Panc1 (cell line): ENCODE results near the gene OR10A2. TPM values are rescaled to one million over a fixed set of nuclear protein-coding genes. Genes with fewer than 3 reads are reported as not detected.

ENCODE experiments used
- ATAC-seq: fragments of 200-7000 bp; cut with Tn5 transposase; 2 replicates; pipeline ENCODE4 v1.9.1; 2020; ENCODE audit warnings: mild to moderate bottlenecking, moderate library complexity
- Bru-seq: library from RNA; stranded (reverse); fragments of 400-500 nt; gene quantifications from one replicate; lab custom pipeline; 2021; lab: Mats Ljungman, UMichigan
- BruChase-seq, 2 experiments: library from RNA; stranded (reverse); fragments of 400-500 nt; gene quantifications; one replicate each; lab custom pipeline; 2021; lab: Mats Ljungman, UMichigan
- BruUV-seq: library from RNA; stranded (reverse); fragments of 400-500 nt; replicated peaks from 2 replicates; lab custom pipeline; 2021; lab: Mats Ljungman, UMichigan
- CTCF ChIA-PET: fragments of 300-600 bp; sonication (Branson Sonifier 250); formaldehyde crosslinking; loops from one replicate; lab custom pipeline; 2022; ENCODE audit warnings: antibody characterized with exemption; lab: Charles Lee
- POLR2A ChIA-PET: fragments of 300-600 bp; sonication (Branson Sonifier 250); formaldehyde crosslinking; loops from one replicate; lab custom pipeline; 2022; ENCODE audit warnings: antibody characterized with exemption; lab: Charles Lee
- DNase-seq: peaks from one replicate; pipeline ENCODE4 v3.0.0-alpha.2; 2010; ENCODE audit warnings: low read depth, low spot score
- H3K27ac ChIP-seq: 2 replicates; pipeline ENCODE4 v1.5.1; 2011; ENCODE audit warnings: mild to moderate bottlenecking, low read length, inconsistent platforms
- H3K27me3 ChIP-seq: fragments of 200-500 bp; sonication (Bioruptor generic); 2 replicates; pipeline ENCODE4 v1.6.0; 2014; ENCODE audit warnings: low read length, inconsistent platforms; ENCODE audit not compliant: control insufficient read depth, insufficient read depth
- H3K36me3 ChIP-seq: fragments of 200-500 bp; sonication (Bioruptor generic); 2 replicates; pipeline ENCODE4 v1.5.1; 2014; ENCODE audit warnings: inconsistent platforms, mild to moderate bottlenecking, low read length, moderate library complexity; ENCODE audit not compliant: control insufficient read depth, insufficient read depth
- H3K4me1 ChIP-seq: 2 replicates; pipeline ENCODE4 v1.5.1; 2011; ENCODE audit warnings: inconsistent platforms, mild to moderate bottlenecking, low read length, moderate library complexity; ENCODE audit not compliant: control insufficient read depth, insufficient read depth
- H3K4me3 ChIP-seq, 2 experiments: 2 replicates each; pipeline ENCODE4 v1.5.1; 2011 to 2012; ENCODE audit warnings: low read depth in 2 of 2, low read length in 2 of 2, mild to moderate bottlenecking in 2 of 2, inconsistent platforms in 1 of 2, moderate library complexity in 1 of 2
- H3K9me3 ChIP-seq: fragments of 200-500 bp; sonication (Bioruptor generic); 2 replicates; pipeline ENCODE4 v1.5.1; 2014; ENCODE audit warnings: low read depth, mild to moderate bottlenecking, inconsistent platforms, low read length, moderate library complexity; ENCODE audit not compliant: control insufficient read depth, insufficient read depth
- CTCF ChIP-seq: fragments of 450-650 bp; IDR thresholded peaks from 2 replicates; pipeline ENCODE4 v1.5.1; 2017; ENCODE audit warnings: mild to moderate bottlenecking
- POLR2AphosphoS5 ChIP-seq: IDR thresholded peaks from 2 replicates; pipeline ENCODE4 v1.6.1; 2012; ENCODE audit warnings: mild to moderate bottlenecking, low read depth, low read length, moderate library complexity
- SIN3A ChIP-seq: IDR thresholded peaks from 2 replicates; pipeline ENCODE4 v1.6.1; 2012; ENCODE audit warnings: low read depth, mild to moderate bottlenecking, low read length, moderate library complexity, borderline replicate concordance; ENCODE audit not compliant: insufficient read depth
- TCF7L2 ChIP-seq: IDR thresholded peaks from 2 replicates; pipeline ENCODE4 v1.6.1; 2011; ENCODE audit warnings: mild to moderate bottlenecking, low read depth, low read length, inconsistent platforms
- in situ Hi-C: cut with HindIII; loops from 2 replicates; pipeline ENCODE4 v1.10.0; 2016; ENCODE audit warnings: low sequenced_read_pairs, low pct_unique_long_range_greater_than_20kb
- intact Hi-C: fragments of 100-400 bp; cut with micrococcal nuclease; formaldehyde crosslinking; loops from one replicate; pipeline ENCODE4 v1.10.0; 2022; ENCODE audit not compliant: unreplicated experiment
- long read RNA-seq: library from polyadenylated mRNA; unstranded; transcript quantifications from one replicate; pipeline ENCODE4 v2.0.0, GENCODE V29; 2021; ENCODE audit not compliant: unreplicated experiment
- polyA plus RNA-seq: library from polyadenylated mRNA; unstranded; fragments of >200 nt; gene quantifications from one replicate; pipeline ENCODE4 v1.2.1, GENCODE V29; 2012; ENCODE audit warnings: missing spikeins; ENCODE audit not compliant: insufficient read length
- total RNA-seq: library from RNA; stranded (reverse); gene quantifications from one replicate; pipeline ENCODE4 v1.2.1, GENCODE V29; 2021; ENCODE audit not compliant: unreplicated experiment
- TF ChIP-seq, protein P1 (sequence below), 2 experiments: IDR thresholded peaks; 2 replicates each; pipeline ENCODE4 v1.6.1; 2011 to 2012; ENCODE audit warnings: low read depth in 2 of 2, control low read depth in 1 of 2, low read length in 1 of 2, mild to moderate bottlenecking in 1 of 2, moderate library complexity in 1 of 2; ENCODE audit not compliant: insufficient read depth in 1 of 2

OR10A2 gene, protein sequence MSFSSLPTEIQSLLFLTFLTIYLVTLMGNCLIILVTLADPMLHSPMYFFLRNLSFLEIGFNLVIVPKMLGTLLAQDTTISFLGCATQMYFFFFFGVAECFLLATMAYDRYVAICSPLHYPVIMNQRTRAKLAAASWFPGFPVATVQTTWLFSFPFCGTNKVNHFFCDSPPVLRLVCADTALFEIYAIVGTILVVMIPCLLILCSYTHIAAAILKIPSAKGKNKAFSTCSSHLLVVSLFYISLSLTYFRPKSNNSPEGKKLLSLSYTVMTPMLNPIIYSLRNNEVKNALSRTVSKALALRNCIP
- not detected for total RNA-seq
- polyA plus RNA-seq: not detected
- Bru-seq, nascent RNA: not detected
- percentile 9 among the genes with signal in this experiment for BruChase-seq, experiment 1, labeled RNA remaining after a 2-hour chase
- percentile 12 among the genes with signal in this experiment for BruChase-seq, experiment 2, labeled RNA remaining after a 6-hour chase
- long read RNA-seq: 0 reads

GRCh38 chr11:6862961-6863360 lies at the start of gene OR10A2:
TSS of gene OR10A2 (plus strand) at chr11:6863057. CDS start at chr11:6869755, 6,698 bp downstream.
- H3K36me3 ChIP-seq: no peaks in the 10 kb centered on the region
- DNase-seq: no peak
- intact Hi-C loops: no loop called here
- no TSS peak for BruUV-seq
- no peaks in the 10 kb centered on the region for H3K4me1 ChIP-seq
- CTCF ChIA-PET: no interaction called here
- H3K27me3 ChIP-seq: no peaks in the 10 kb centered on the region
- POLR2A ChIA-PET: no interaction called here
- 0 out of 2 replicates have a peak, but pooled peaks have one; percentile 66 for ATAC-seq
- no peak within 1 kb of the TSS for H3K27ac ChIP-seq
- H3K9me3 ChIP-seq: no peaks in the 10 kb centered on the region
- in situ Hi-C loops: no loop called here
- 0 out of 2 replicates have a peak, but pooled peaks have one; percentile 11 for TF ChIP-seq CTCF
- no peak for TF ChIP-seq SIN3A
- H3K4me3 ChIP-seq: no peak within 1 kb of the TSS

GRCh38 chr11:6813656-6814055 lies 49.2 kb upstream of the OR10A2 start:
- Histone ChIP-seq H3K27me3 (no peaks in the 10 kb centered on the region), H3K4me1 (no peaks in the 10 kb centered on the region), H3K4me3 (no peak overlapping the region), H3K27ac (no peak overlapping the region), H3K9me3 (no peaks in the 10 kb centered on the region), H3K36me3 (no peaks in the 10 kb centered on the region)
- in situ Hi-C loops (no loop called here), intact Hi-C loops (loop anchor here (10.0 kb wide), 1 partner anchor 281 kb away; no protein-coding TSS in a partner anchor)
- DNase-seq: no peak
- ATAC-seq: no peak
- TF ChIP-seq, protein P1, sequence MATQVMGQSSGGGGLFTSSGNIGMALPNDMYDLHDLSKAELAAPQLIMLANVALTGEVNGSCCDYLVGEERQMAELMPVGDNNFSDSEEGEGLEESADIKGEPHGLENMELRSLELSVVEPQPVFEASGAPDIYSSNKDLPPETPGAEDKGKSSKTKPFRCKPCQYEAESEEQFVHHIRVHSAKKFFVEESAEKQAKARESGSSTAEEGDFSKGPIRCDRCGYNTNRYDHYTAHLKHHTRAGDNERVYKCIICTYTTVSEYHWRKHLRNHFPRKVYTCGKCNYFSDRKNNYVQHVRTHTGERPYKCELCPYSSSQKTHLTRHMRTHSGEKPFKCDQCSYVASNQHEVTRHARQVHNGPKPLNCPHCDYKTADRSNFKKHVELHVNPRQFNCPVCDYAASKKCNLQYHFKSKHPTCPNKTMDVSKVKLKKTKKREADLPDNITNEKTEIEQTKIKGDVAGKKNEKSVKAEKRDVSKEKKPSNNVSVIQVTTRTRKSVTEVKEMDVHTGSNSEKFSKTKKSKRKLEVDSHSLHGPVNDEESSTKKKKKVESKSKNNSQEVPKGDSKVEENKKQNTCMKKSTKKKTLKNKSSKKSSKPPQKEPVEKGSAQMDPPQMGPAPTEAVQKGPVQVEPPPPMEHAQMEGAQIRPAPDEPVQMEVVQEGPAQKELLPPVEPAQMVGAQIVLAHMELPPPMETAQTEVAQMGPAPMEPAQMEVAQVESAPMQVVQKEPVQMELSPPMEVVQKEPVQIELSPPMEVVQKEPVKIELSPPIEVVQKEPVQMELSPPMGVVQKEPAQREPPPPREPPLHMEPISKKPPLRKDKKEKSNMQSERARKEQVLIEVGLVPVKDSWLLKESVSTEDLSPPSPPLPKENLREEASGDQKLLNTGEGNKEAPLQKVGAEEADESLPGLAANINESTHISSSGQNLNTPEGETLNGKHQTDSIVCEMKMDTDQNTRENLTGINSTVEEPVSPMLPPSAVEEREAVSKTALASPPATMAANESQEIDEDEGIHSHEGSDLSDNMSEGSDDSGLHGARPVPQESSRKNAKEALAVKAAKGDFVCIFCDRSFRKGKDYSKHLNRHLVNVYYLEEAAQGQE (IDR thresholded peaks at IDR 0.05; ENCODE audit: insufficient read depth in 1 of 2, low read depth in 2 of 2, low read length in 1 of 2): no peak
- no peak for TF ChIP-seq TCF7L2
- no peak for TF ChIP-seq CTCF
- no peak for TF ChIP-seq POLR2AphosphoS5
- TF ChIP-seq SIN3A: no peak
- ChIA-PET POLR2A (no interaction called here), CTCF (no interaction called here)
- no TSS peak for BruUV-seq
